Glomerular endothelial cell (primary cell): Measurements from ENCODE around the gene OR10H1. TPM values are rescaled to one million over a fixed set of nuclear protein-coding genes. Genes with fewer than 3 reads are reported as not detected.
"Not testable (repeated sequence)": the region's sequence is repeated elsewhere in the genome, so short reads cannot be mapped to it uniquely, and the experiment has no call there.

Source experiments
- DNase-seq: peaks from one replicate; pipeline ENCODE4 v3.0.0-alpha.2; 2011; ENCODE audit warnings: low read depth, low spot score; ENCODE audit errors: extremely low read depth
- total RNA-seq: library from RNA; depleted of rRNA; stranded (reverse); fragments of >200 nt; gene quantifications from 2 replicates; pipeline ENCODE4 v1.2.3, GENCODE V29; 2015

Gene OR10H1
- total RNA-seq, 1 donor from 2014 or later, result not detected

DNA sequence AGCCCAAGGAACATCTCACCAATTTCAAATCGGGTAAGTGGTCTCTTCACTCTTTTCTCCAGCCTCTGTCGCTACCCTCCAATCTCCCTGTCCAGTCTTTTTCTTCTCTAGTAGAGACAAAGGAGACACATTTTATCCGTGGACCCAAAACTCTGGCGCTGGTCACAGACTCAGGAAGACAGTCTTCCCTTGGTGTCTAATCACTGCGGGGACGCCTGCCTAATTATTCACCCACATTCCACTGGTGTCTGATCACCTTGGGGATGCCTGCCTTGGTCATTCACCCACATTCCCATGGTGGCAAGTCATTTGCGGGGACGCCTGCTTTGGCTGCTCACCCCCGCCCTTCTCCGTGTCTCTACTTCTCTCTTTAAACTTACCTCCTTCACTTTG lies 13.8 kb upstream of the OR10H1 start:
- DNase-seq, result no peak

DNA sequence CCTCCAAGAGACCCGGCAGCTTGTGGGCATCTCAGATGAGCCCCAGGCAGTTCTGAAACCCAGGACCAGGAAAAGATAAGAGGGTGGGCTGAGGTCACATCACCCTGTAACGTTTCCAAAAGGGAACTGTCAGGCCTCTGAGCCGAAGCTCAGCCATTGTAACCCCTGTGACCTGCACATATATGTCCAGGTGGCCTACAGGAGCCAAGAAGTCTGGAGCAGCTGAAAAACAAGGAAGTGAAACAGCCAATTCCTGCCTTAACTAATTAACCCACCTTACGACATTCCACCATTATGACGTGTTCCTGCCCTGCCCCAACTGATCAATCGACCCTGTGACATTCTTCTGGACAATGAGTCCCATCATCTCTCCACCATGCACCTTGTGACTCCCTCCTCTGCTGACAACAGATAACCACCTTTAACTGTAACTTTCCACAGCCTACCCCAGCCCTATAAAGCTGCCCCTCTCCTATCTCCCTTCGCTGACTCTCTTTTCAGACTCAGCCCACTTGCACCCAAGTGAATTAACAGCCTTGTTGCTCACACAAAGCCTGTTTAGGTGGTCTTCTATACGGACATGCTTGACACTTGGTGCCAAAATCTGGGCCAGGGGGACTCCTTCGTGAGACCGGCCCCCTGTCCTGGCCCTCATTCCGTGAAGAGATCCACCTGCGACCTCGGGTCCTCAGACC lies 13.3 kb upstream of the OR10H1 start:
- DNase-seq, result not testable (repeated sequence)

DNA sequence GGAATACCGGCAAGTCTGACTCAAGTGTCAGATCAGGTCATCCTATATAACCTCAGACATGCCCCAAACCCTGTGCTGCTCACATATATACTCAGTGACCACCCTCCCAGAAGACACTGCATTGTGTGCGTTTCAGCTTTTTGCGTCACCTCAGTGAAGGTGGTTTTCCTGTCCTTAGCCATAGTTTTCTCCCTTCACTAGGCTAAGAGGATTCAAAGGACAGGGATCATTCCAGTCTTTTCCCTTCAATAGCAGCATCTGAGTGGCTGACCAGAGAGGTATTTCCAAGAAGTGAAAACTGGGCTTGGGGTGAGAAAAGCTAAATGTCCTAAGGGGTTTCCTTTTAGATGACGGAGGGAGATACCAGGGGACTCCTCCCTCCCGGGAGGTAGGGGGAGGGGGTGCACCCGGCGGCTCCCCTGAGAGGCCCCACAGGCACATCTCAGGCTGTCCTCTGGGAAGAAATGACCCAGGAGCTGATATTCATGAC lies 12.7 kb upstream of the OR10H1 start:
- DNase-seq, result no peak

GRCh38 chr19:15825753-15826152 lies 10.3 kb upstream of the OR10H1 start:
- DNase-seq, result no peak

GRCh38 chr19:15820646-15821045 lies 5.2 kb upstream of the OR10H1 start:
- DNase-seq, result no peak

GRCh38 chr19:15813916-15814315 lies 1.5 kb downstream of the OR10H1 start:
- no peak for DNase-seq

DNA sequence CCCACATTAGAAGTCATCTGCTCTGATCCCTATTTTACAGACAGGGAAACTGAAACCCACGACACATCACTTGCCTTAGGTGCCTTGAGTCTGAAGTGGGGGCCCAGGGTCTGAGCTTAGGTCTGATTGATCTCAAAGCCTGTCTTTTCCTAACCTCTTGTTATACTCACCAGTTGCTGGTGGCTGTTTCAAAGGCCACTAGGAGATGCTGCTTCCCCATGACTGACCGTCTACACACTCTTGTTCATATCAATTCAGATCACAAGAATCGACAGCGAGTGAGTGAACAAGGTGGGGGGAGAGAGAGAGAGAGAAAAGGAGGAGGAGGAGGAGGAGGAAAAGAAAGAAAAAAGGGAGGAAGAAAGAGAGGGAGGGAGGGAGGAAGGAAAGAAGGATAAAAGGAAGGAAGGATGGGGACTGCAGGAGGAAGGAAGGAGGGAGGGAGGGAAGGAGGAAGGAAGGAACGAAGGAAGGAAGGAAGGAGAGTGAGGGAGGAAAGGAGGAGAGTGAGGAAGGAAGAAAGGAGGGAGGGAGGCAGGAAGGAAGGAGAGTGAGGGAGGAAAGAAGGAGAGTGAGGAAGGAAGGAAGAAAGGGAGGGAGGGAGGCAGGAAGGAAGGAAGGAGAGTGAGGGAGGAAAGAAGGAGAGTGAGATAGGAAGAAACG lies 3.3 kb downstream of the OR10H1 start:
- no peak for DNase-seq

- DNase-seq, result no peak
Measured at GRCh38 chr19:15811476-15811875, 4.0 kb downstream of the OR10H1 start.

DNA sequence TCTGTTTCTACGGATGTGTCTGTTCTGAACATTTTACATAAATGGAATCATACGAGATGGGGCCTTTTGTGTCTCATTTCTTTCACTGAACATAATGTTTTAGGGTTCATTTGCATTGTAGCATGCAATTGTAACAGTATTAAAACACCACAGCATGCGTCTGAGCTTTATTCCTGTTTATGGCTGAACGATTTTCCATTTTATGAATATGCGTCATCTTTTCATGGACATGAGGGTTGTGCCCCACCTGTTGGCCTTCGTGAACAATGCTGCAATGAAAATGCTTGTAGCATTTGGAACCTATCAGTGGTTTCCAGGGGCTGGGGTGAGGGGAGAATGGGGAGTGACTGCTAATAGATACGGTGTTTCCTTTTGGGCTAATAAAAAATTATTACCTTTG lies 5.1 kb downstream of the OR10H1 start:
- DNase-seq, result no peak

DNA sequence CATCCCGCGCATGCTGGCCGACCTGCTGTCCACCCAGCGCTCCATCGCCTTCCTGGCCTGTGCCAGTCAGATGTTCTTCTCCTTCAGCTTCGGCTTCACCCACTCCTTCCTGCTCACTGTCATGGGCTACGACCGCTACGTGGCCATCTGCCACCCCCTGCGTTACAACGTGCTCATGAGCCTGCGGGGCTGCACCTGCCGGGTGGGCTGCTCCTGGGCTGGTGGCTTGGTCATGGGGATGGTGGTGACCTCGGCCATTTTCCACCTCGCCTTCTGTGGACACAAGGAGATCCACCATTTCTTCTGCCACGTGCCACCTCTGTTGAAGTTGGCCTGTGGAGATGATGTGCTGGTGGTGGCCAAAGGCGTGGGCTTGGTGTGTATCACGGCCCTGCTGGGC lies 21.2 kb downstream of the OR10H1 start:
- DNase-seq, result not testable (repeated sequence)

GRCh38 chr19:15790096-15790495 lies 25.4 kb downstream of the OR10H1 start:
- DNase-seq, result no peak

- no peak for DNase-seq
Measured at GRCh38 chr19:15788594-15789270, 26.7 kb downstream of the OR10H1 start.

GRCh38 chr19:15787611-15788155 lies 27.8 kb downstream of the OR10H1 start, which contains the start of gene OR10H5:
Gene OR10H5 (plus strand): TSS chr19:15787661. CDS start chr19:15794049, 6,388 bp downstream.
- no peak for DNase-seq

DNA sequence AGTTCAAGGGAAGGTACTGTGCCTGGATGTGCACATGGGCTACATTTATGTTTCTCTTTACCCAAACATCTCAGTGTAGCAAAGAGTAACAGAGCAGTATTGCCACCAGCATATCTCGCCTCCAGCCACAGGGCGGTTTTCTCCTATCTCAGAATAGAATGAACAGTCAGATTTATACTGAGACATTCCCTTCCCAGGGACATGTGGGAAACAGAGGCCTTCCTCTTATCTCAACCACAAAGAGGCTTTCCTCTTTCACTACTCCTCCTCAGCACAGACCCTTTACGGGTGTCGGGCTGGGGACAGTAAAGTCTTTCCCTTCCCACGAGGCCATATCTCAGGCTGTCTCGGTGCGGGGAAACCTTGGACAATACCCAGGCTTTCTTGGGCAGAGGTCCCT lies 32.6 kb downstream of the OR10H1 start:
- not testable (repeated sequence) for DNase-seq

DNA sequence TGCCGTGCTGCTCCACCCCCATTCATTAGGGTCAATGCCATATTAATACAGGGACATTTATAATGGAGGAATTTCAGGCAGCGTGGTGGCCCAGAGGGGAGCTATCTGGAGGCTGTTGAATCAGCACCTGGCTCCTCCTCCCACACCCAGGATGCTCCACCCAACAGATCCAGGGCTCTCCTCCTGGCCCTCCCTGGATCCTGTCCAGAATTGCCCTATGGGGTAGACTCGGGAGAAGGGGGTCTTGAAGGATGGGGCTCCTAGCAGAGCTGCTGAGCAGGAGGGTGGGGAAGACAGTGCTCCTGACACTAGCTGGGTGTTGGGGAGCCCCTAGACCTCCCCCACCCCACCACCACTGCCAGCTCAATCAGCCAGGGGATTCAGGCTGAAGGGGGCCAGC lies 33.3 kb downstream of the OR10H1 start:
- no peak for DNase-seq

DNA sequence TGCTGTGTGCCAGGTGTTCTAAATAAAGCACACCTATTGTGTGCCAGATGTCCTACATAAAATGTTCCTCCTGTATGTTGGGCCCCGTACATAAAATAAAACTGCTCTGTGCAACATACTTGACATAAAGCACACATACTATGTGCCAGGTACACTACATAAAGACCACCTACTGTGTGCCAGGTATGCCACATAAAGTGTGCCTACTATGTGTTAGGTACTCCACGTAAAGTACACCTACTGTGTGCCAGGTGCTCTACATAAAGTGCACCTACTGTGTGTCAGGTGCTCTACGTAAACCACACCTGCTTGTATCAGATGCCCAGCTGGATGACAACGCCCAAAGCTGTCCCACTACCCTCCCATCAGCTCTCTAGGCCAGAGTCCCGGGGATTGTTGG lies 33.8 kb downstream of the OR10H1 start:
- DNase-seq, result no peak

DNA sequence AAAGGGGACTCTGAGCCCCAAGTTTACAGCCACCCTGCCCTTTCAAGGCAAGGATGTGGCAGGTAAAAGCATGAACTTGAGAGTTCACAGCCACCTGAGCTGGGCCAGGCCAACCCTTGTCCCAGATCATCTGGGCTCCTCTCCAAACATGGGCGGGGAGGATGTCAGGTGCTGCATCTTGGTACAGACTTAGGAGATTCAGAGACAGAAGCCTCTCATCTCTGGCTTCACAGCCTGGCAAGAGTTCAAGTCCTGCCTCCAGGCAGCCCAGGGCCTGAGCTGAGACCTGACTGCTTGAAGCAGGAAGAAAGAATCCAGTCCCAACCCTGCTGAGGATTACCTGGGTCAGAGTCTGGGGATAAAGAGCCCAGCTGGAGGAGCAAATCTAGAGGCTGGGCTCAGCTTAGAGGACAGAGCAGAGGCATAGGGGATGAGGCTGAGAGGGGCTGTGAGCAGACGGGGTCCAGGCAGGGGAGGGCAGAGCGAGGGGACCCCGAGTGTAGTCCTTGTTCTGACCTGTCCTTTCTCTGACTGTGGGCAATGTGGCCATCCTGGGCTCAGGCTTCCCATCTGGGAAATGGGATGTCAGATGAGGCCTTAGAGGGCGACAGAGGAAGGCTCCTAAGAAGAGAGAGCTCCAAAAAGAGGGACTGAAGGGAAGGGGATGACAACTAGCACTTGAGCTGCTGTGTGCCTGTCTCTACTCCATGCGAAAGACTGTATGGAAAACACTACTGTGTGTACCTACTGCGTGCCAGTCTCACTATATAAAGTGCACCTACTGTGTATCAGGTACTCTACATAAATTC lies 34.6 kb downstream of the OR10H1 start:
- DNase-seq, result no peak

DNA sequence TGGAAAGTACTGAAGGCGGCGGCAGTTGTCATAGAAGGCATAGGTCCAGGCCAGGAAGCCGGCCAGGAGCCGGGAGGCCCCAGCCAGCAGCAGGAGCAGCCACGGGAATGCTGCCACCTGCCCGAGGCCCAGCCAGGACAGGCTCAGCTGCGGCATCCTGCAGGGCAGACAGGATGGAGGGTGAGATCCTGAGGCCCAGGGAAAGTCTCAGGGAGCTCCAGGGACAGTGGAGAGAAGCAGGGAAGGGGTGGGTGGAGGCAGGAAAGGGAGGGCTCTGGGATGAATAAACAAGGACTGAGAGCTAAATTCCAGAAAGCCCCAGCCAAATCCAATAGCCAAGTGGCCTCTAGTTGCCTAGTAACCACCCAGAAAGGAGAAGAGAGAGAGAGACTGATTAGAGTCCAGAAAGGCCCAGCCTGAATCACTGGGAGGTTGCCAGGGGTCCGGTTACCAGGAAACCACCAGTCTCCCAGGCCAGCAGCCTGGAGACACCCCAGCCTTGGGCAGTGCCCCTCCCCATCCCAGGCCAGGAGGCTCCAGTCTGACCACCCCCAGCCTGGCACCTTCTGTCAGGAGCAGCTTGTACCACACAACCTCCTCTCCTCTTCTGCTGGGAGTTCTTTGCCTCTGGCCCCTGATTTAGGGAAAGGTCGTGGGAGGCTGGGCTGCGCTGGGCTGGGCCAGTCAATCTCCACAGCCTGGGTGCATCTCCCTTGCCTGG lies 35.5 kb downstream of the OR10H1 start:
- no peak for DNase-seq

- DNase-seq, result no peak
Measured at GRCh38 chr19:15776991-15777970, 38.2 kb downstream of the OR10H1 start.
